ENCODE data around the gene PCDHGA7.

DNA sequence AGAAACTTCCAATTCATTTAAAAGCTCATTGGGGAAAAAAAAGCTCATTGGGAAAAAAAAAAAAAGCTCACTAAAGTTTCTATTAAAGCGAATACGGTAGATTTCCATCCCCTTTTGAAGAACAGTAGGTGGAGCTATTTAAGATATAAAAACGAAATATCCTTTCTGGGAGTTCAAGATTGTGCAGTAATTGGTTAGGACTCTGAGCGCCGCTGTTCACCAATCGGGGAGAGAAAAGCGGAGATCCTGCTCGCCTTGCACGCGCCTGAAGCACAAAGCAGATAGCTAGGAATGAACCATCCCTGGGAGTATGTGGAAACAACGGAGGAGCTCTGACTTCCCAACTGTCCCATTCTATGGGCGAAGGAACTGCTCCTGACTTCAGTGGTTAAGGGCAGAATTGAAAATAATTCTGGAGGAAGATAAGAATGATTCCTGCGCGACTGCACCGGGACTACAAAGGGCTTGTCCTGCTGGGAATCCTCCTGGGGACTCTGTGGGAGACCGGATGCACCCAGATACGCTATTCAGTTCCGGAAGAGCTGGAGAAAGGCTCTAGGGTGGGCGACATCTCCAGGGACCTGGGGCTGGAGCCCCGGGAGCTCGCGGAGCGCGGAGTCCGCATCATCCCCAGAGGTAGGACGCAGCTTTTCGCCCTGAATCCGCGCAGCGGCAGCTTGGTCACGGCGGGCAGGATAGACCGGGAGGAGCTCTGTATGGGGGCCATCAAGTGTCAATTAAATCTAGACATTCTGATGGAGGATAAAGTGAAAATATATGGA lies 48.0 kb downstream of the PCDHGA7 start, which contains the start of gene PCDHGA12:
- TF ChIP-seq, protein P1, sequence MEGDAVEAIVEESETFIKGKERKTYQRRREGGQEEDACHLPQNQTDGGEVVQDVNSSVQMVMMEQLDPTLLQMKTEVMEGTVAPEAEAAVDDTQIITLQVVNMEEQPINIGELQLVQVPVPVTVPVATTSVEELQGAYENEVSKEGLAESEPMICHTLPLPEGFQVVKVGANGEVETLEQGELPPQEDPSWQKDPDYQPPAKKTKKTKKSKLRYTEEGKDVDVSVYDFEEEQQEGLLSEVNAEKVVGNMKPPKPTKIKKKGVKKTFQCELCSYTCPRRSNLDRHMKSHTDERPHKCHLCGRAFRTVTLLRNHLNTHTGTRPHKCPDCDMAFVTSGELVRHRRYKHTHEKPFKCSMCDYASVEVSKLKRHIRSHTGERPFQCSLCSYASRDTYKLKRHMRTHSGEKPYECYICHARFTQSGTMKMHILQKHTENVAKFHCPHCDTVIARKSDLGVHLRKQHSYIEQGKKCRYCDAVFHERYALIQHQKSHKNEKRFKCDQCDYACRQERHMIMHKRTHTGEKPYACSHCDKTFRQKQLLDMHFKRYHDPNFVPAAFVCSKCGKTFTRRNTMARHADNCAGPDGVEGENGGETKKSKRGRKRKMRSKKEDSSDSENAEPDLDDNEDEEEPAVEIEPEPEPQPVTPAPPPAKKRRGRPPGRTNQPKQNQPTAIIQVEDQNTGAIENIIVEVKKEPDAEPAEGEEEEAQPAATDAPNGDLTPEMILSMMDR (IDR thresholded peaks at IDR 0.05): peak; percentile 68
- TF ChIP-seq EZH2 (IDR thresholded peaks at IDR 0.05; ENCODE audit: borderline replicate concordance, insufficient read depth, low read depth, low read length, poor library complexity, severe bottlenecking): no peak

Data from B cell (primary cell).